H1 (cell line): ENCODE data around the gene SMC6. TPM values are rescaled to one million over a fixed set of nuclear protein-coding genes. Genes with fewer than 3 reads are reported as not detected.

Experiments
- BACH1 ChIP-seq: IDR thresholded peaks from 2 replicates; pipeline ENCODE4 v1.6.1; 2012; ENCODE audit warnings: low read length, improper control_type of control experiment
- CHD7 ChIP-seq: fragments of 300-600 bp; sonication (generic); IDR thresholded peaks from 2 replicates; pipeline ENCODE4 v1.7.1; 2012; ENCODE audit warnings: low read length, moderate library complexity, mild to moderate bottlenecking, inconsistent platforms; ENCODE audit not compliant: insufficient replicate concordance
- GABPA ChIP-seq: IDR thresholded peaks from 2 replicates; pipeline ENCODE4 v1.6.1; 2011; ENCODE audit warnings: mild to moderate bottlenecking, low read length, moderate library complexity, borderline replicate concordance; ENCODE audit not compliant: insufficient read depth
- HDAC6 ChIP-seq: IDR thresholded peaks from one replicate; pipeline ENCODE4 v1.7.1; 2012; ENCODE audit warnings: low read depth, mild to moderate bottlenecking, inconsistent platforms, low read length, moderate library complexity
- JUN ChIP-seq: IDR thresholded peaks from 2 replicates; pipeline ENCODE4 v1.6.1; 2011; ENCODE audit warnings: low read depth, mild to moderate bottlenecking, improper control_type of control experiment, low read length
- JUND ChIP-seq: IDR thresholded peaks from 2 replicates; pipeline ENCODE4 v1.6.1; 2011; ENCODE audit warnings: mild to moderate bottlenecking, improper control_type of control experiment, low read length
- KDM4A ChIP-seq: IDR thresholded peaks from one replicate; pipeline ENCODE4 v1.7.1; 2012; ENCODE audit warnings: low read depth, mild to moderate bottlenecking, moderate library complexity, low read length, inconsistent platforms; ENCODE audit not compliant: severe bottlenecking
- PHF8 ChIP-seq: fragments of 200-600 bp; sonication (generic); conservative IDR thresholded peaks from 2 replicates; pipeline ENCODE4 v1.7.1; 2012; ENCODE audit warnings: low read depth, mild to moderate bottlenecking, inconsistent platforms, low read length, moderate library complexity
- POLR2AphosphoS5 ChIP-seq: IDR thresholded peaks from 2 replicates; pipeline ENCODE4 v1.6.1; 2011; ENCODE audit warnings: low read depth, low read length
- SAP30 ChIP-seq: fragments of 300-600 bp; sonication (generic); IDR thresholded peaks from 2 replicates; pipeline ENCODE4 v1.7.1; 2012; ENCODE audit warnings: low read length, moderate library complexity, mild to moderate bottlenecking, inconsistent platforms; ENCODE audit not compliant: insufficient read depth, insufficient replicate concordance
- TEAD4 ChIP-seq: IDR thresholded peaks from 2 replicates; pipeline ENCODE4 v1.6.1; 2012; ENCODE audit warnings: low read depth, low read length, inconsistent platforms, mixed read lengths
- polyA plus RNA-seq, 7 experiments: library from polyadenylated mRNA; depleted of rRNA in 3 of 7; stranded (reverse) in 5 of 7; unstranded in 2 of 7; fragments of >200 nt in 5 of 7; fragments of 200-250 nt in 2 of 7; gene quantifications; 1 replicate in 5 of 7; 2 replicates in 1 of 7; 4 replicates in 1 of 7; pipeline versions ENCODE4 v1.2.1 to v1.2.3, GENCODE V29; 2011 to 2013; ENCODE audit warnings: missing spikeins in 2 of 7, mixed read lengths in 2 of 7
- total RNA-seq: library from RNA; stranded (reverse); fragmentation: NEBNext Ultra II Directional; extraction: Animal tissue kit (Norgen Biotek cat#: 25700); gene quantifications from 2 replicates; pipeline ENCODE4 v1.2.1, GENCODE V29; 2021

The SMC6 gene
- total and polyA plus RNA-seq, 2 of the 8 experiments (the other 6 are each of a cell fraction or from before 2014, with no cell fraction given): 9.7 to 49.5 TPM

- TF ChIP-seq CHD7 (no peak), TEAD4 (no peak), GABPA (no peak), SAP30 (no peak), BACH1 (no peak), POLR2AphosphoS5 (no peak), HDAC6 (no peak), JUN (no peak), KDM4A (no peak), JUND (no peak), PHF8 (no peak)
Measured at GRCh38 chr2:17708501-17708900, 45.1 kb downstream of the SMC6 start (continued).
